Natural killer cell treated with Interleukin-12 subunit alpha and Interleukin-12 subunit beta and Interleukin-15 and Interleukin-18, amount 100 ng/mL, for 72 hours (primary cell): ENCODE measurements around the gene LYPD6. TPM values are rescaled to one million over a fixed set of nuclear protein-coding genes. Genes with fewer than 3 reads are reported as not detected.

Source experiments
- ATAC-seq, 2 donors: fragments of 150-1000 bp; cut with Tn5 transposase in 1 of 2; sonication (Bioruptor Pico), chemical (Tn5 transposase) in 1 of 2; 2 replicates each; pipeline ENCODE4 v1.10.0; 2021
- DNase-seq: peaks from one replicate; pipeline ENCODE4 v3.0.0; 2022; ENCODE audit warnings: low spot score
- H3K27ac Mint-ChIP-seq, 2 donors: 1 replicate in 1 of 2; 2 replicates in 1 of 2; pipeline ENCODE4 v1.8.0; 2022; ENCODE audit warnings: mixed read lengths in 2 of 2, mild to moderate bottlenecking in 1 of 2, moderate library complexity in 1 of 2
- H3K27me3 Mint-ChIP-seq, 2 donors: 1 replicate in 1 of 2; 2 replicates in 1 of 2; pipeline ENCODE4 v1.8.0; 2022; ENCODE audit warnings: mixed read lengths in 2 of 2
- H3K36me3 Mint-ChIP-seq: one replicate; pipeline ENCODE4 v1.8.0; 2022; ENCODE audit warnings: mixed read lengths
- H3K4me1 Mint-ChIP-seq, 2 donors: 1 replicate in 1 of 2; 2 replicates in 1 of 2; pipeline ENCODE4 v1.8.0; 2022; ENCODE audit warnings: low read depth in 2 of 2, mixed read lengths in 2 of 2, mild to moderate bottlenecking in 1 of 2
- H3K4me3 Mint-ChIP-seq: one replicate; pipeline ENCODE4 v1.8.0; 2022; ENCODE audit warnings: mixed read lengths
- H3K9me3 Mint-ChIP-seq: 2 replicates; pipeline ENCODE4 v1.8.0; 2022; ENCODE audit warnings: mixed read lengths
- total RNA-seq, 2 donors: library from RNA; stranded (reverse); gene quantifications; one replicate each; pipeline ENCODE4 v1.2.3, GENCODE V29; 2022

Gene LYPD6
- total RNA-seq, 2 donors from 2014 or later = not detected

DNA sequence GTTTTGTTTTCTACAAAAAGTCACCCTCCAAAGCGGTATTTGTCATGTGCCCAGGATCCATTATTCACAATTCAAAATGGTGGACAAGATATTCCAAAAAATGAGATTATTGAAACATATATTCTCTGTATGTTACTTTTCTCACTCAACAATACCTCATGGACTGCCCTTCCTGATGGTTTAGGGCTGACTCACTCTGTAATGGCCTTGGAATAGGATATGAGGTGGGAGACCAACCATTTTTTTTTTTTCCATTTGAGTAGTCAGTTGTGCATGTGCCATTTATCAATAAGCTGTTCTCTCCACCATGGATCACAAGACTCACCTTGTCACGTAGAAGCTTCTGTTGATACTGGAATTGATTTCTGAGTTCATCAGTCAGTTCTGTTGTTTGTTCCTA, 64.5 kb downstream of the LYPD6 start:
- H3K27me3 Mint-ChIP-seq = peaks cover 0 to 9% of the 10 kb centered on the region in 2 donors
- ATAC-seq (no peak), DNase-seq (no peak)
- no peak overlapping the region for H3K27ac Mint-ChIP-seq
- no peaks in the 10 kb centered on the region for H3K4me1 Mint-ChIP-seq
- H3K9me3 Mint-ChIP-seq = no peaks in the 10 kb centered on the region
- no peak overlapping the region for H3K4me3 Mint-ChIP-seq
- H3K36me3 Mint-ChIP-seq = no peaks in the 10 kb centered on the region

- Mint-ChIP-seq H3K4me1 (no peaks in the 10 kb centered on the region), H3K27ac (no peak overlapping the region), H3K36me3 (no peaks in the 10 kb centered on the region), H3K4me3 (no peak overlapping the region), H3K27me3 (peaks cover 0 to 9% of the 10 kb centered on the region in 2 donors), H3K9me3 (peaks cover 4% of the 10 kb centered on the region)
- ATAC-seq = no peak
- DNase-seq = no peak
Measured at GRCh38 chr2:149399934-149400615, 69.7 kb downstream of the LYPD6 start.

DNA sequence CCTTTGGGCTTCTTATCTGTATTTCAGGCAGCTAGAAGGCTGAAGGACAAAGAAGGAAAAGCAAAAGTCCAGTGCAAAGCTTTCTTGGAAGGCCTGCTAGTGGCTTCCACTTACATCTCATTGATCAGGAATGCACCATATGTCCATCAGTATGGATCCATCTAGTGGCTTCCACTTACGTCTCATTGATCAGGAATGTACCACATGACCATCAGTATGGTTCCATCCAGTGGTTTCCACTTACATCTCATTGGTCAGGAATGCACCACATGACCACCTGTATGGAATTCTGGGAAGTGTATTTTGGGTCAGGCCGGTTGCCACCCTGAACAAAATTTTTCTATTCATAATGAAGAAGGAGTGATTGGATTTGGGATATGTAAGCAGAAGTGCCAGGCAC, 70.6 kb downstream of the LYPD6 start:
- peaks cover 0 to 8% of the 10 kb centered on the region in 2 donors for H3K27me3 Mint-ChIP-seq
- no peaks in the 10 kb centered on the region for H3K4me1 Mint-ChIP-seq
- DNase-seq (no peak), ATAC-seq (no peak)
- H3K36me3 Mint-ChIP-seq = no peaks in the 10 kb centered on the region
- no peak overlapping the region for H3K27ac Mint-ChIP-seq
- H3K4me3 Mint-ChIP-seq = no peak overlapping the region
- peaks cover 4% of the 10 kb centered on the region for H3K9me3 Mint-ChIP-seq

DNA sequence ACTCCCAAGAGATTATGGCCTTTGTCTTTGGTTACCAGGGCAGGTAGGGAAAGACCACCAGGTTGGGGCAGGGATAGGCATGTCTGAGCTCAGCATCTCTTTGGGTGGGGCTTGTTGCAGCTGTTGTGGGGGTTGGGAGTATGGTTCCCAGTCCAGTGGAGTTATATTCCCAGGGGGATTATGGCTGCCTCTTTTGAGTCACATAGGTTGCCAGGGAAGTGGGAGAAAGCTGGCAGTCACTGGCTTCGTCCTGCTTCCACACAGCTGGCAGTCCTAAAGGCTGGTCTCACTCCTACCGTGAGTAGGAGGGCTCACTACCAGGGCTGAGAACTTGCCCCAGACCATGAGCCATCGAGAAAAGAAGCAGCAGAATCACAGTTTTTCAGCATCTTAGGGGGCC, 79.1 kb downstream of the LYPD6 start:
- DNase-seq (no peak), ATAC-seq (no peak)
- no peaks in the 10 kb centered on the region for H3K36me3 Mint-ChIP-seq
- no peaks in the 10 kb centered on the region for H3K27me3 Mint-ChIP-seq
- H3K9me3 Mint-ChIP-seq = peaks cover 12% of the 10 kb centered on the region
- no peak overlapping the region for H3K27ac Mint-ChIP-seq
- no peak overlapping the region for H3K4me3 Mint-ChIP-seq
- H3K4me1 Mint-ChIP-seq = no peaks in the 10 kb centered on the region

GRCh38 chr2:149410701-149411484, 80.5 kb downstream of the LYPD6 start:
- Mint-ChIP-seq H3K9me3 (peaks cover 12% of the 10 kb centered on the region), H3K36me3 (no peaks in the 10 kb centered on the region), H3K27me3 (no peaks in the 10 kb centered on the region), H3K4me1 (no peaks in the 10 kb centered on the region), H3K4me3 (no peak overlapping the region), H3K27ac (no peak overlapping the region)
- DNase-seq (no peak), ATAC-seq (no peak)

DNA sequence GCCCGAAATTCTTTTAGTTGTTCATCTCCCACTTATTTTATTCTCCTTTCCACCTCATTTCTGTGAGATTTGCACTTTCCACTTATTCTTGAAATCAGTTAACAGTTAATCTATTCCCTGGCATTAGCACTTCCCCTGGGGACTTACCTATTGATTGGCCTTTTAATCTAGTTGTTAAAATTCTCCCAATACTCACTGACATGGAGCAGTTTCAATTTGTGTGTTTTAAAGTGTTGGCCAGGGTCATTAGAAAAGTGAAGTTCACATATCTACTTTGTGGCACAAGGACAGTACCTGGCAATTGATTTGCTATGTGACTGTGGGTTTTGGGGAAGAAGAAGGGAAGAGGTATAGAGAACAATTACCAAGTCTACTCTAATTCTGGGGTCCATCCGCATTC, 83.1 kb downstream of the LYPD6 start:
- Mint-ChIP-seq H3K27ac (no peak overlapping the region), H3K27me3 (no peaks in the 10 kb centered on the region), H3K4me3 (no peak overlapping the region), H3K4me1 (no peaks in the 10 kb centered on the region), H3K9me3 (peaks cover 9% of the 10 kb centered on the region), H3K36me3 (no peaks in the 10 kb centered on the region)
- no peak for ATAC-seq
- no peak for DNase-seq

DNA sequence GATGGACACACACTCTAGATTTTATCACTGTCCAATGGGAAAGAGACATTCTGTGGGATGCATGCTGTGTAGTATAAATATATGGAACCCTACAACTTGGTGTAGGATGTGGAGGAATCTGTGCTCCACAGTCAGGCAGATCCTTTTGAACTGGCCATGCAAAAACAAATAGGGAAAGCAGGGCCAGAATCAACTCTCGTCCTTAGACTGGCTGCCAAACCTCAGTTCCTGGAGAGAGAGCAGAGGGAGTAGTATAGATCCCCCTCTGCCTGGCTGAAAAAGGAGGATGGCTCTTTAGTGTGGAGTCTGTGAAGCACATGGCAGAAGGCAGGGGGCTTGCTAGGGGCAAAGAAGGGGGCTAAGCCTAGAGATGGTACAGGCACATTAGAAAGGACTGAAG, 84.7 kb downstream of the LYPD6 start:
- no peak overlapping the region for H3K27ac Mint-ChIP-seq
- no peaks in the 10 kb centered on the region for H3K36me3 Mint-ChIP-seq
- ATAC-seq (no peak), DNase-seq (no peak)
- no peaks in the 10 kb centered on the region for H3K4me1 Mint-ChIP-seq
- no peaks in the 10 kb centered on the region for H3K27me3 Mint-ChIP-seq
- no peak overlapping the region for H3K4me3 Mint-ChIP-seq
- H3K9me3 Mint-ChIP-seq = peaks cover 3% of the 10 kb centered on the region

- no peak overlapping the region for H3K4me3 Mint-ChIP-seq
- ATAC-seq (no peak), DNase-seq (no peak)
- H3K27ac Mint-ChIP-seq = no peak overlapping the region
- peaks cover 3% of the 10 kb centered on the region for H3K9me3 Mint-ChIP-seq
- H3K4me1 Mint-ChIP-seq = no peaks in the 10 kb centered on the region
- H3K27me3 Mint-ChIP-seq = no peaks in the 10 kb centered on the region
- no peaks in the 10 kb centered on the region for H3K36me3 Mint-ChIP-seq
Measured at GRCh38 chr2:149418065-149418464, 87.7 kb downstream of the LYPD6 start.

DNA sequence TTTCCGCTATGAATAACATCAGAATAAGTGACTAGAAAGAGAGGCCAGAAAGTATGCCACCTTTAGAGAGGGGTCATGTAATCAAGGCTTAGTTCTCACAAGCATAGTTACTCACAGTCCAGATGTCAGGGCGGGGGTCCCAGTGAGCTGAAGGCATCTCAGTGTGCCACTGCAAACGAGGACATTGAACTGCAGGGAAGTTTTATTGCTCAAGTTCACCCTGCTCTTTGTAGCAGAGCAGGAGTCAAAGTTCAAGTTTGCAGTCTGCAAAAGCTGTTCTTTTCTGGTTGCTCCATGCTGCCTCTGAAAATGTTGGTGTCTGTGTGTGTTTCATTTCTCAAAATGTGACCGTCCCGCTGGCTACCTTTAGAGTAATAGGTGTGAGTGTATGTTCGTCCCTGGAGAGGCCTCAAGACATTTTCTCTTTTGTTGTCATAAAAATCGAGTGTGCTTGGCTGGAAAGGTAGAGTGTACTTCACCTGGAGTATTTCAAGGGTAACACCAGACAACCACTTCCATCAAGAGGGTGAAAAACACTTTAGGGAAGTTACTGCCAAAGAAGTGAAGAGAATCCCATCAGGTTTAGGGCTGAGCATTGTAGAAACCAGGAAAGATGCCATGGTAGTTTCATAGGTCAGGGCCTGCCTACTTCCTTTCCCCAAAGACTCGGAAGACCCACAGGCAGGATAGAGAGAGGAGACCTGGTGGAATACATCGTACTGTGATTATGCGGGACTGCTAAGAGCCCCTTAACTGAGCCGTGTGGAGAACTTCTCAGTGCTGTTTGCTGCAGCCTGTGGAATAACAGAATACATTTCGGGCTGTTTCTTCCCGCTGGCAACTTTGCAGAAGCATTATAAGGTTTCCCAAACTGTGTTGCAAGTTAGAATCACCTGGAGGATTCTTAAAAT, 89.9 kb downstream of the LYPD6 start:
- no peaks in the 10 kb centered on the region for H3K36me3 Mint-ChIP-seq
- no peaks in the 10 kb centered on the region for H3K4me1 Mint-ChIP-seq
- H3K27ac Mint-ChIP-seq = no peak overlapping the region
- ATAC-seq = no peak
- no peak for DNase-seq
- H3K9me3 Mint-ChIP-seq = no peaks in the 10 kb centered on the region
- no peak overlapping the region for H3K4me3 Mint-ChIP-seq
- H3K27me3 Mint-ChIP-seq = peaks cover 0 to 3% of the 10 kb centered on the region in 2 donors

DNA sequence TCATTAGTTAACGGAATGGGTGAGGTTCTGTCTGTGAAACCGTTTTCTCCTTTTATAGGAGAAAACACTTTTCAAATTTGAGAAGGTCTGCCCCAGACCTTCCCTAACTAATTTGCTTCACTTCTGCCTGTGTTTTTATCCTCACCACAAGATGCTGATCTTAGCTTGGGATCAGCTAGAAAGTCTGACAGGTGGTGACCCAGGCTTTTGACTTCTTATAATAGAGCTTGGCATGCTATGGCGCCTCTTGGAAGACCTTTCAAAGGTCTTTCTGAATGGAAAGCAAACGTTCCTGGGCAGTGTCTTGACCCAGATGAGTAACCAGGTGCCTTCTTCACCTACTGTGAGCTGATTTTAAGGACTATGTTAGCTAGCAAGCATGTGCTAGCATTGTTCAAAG, 91.4 kb downstream of the LYPD6 start:
- H3K4me3 Mint-ChIP-seq = no peak overlapping the region
- ATAC-seq (no peak), DNase-seq (no peak)
- H3K9me3 Mint-ChIP-seq = peaks cover 3% of the 10 kb centered on the region
- peaks cover 3 to 7% of the 10 kb centered on the region in 2 donors for H3K27me3 Mint-ChIP-seq
- H3K36me3 Mint-ChIP-seq = no peaks in the 10 kb centered on the region
- H3K27ac Mint-ChIP-seq = no peak overlapping the region
- no peaks in the 10 kb centered on the region for H3K4me1 Mint-ChIP-seq

DNA sequence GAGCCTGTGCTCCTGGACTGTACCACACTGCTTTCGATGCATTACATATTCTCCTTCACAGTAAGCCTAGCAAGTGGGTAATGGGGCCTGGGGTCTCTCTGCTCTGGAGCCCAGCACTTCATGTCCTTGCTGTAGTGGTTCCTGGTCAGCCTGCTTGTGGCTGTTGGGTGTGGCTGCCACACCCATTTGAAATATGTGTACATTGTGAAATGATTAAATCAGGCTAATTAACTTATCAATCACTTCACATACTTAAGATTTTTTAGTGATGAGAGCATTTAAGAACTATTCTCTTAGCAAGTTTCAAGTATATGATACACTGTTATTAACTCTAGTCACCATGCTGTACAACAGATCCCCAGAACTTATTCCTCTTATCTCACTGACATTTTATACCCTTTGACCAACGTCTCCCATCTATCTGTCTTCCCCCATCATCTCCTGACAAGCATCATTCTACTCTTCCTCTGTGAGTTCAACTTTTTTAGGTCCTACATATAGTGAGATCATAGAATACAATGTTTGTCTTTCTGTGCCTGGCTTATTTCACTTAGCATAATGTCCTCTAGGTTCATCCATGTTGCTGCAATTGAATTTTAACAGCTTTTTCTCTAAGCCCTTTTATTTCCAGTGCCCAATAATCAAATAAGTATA, 92.1 kb downstream of the LYPD6 start:
- peaks cover 3 to 7% of the 10 kb centered on the region in 2 donors for H3K27me3 Mint-ChIP-seq
- no peak overlapping the region for H3K27ac Mint-ChIP-seq
- no peak for ATAC-seq
- H3K4me3 Mint-ChIP-seq = no peak overlapping the region
- no peaks in the 10 kb centered on the region for H3K4me1 Mint-ChIP-seq
- DNase-seq = no peak
- peaks cover 3% of the 10 kb centered on the region for H3K9me3 Mint-ChIP-seq
- no peaks in the 10 kb centered on the region for H3K36me3 Mint-ChIP-seq

GRCh38 chr2:149422991-149423338, 92.6 kb downstream of the LYPD6 start:
- no peaks in the 10 kb centered on the region for H3K4me1 Mint-ChIP-seq
- peaks cover 3% of the 10 kb centered on the region for H3K9me3 Mint-ChIP-seq
- no peaks in the 10 kb centered on the region for H3K36me3 Mint-ChIP-seq
- H3K27me3 Mint-ChIP-seq = peaks cover 3 to 7% of the 10 kb centered on the region in 2 donors
- no peak overlapping the region for H3K4me3 Mint-ChIP-seq
- no peak overlapping the region for H3K27ac Mint-ChIP-seq
- ATAC-seq (no peak), DNase-seq (no peak)

DNA sequence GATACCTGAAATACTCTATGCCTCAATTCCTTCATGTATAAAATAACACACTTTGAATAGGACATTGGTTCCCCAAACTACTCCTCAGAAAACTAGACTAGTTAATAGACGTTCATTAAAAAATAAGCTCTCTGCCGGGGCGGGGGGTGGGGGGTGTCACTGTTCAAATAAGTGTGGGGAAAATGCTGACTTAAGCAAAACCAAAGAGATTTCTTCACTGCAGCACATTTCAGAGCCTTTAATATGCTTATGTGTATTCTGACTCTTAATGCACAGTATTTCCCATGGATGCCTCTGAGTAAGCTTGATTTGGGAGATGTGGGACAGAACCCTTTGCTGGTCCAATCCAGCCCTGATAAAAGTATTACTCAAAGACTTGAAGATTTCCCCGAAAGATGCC, 93.2 kb downstream of the LYPD6 start:
- DNase-seq (no peak), ATAC-seq (no peak)
- Mint-ChIP-seq H3K4me3 (no peak overlapping the region), H3K9me3 (peaks cover 3% of the 10 kb centered on the region), H3K4me1 (no peaks in the 10 kb centered on the region), H3K27me3 (peaks cover 3 to 7% of the 10 kb centered on the region in 2 donors), H3K27ac (no peak overlapping the region), H3K36me3 (no peaks in the 10 kb centered on the region)
